Measurements from ENCODE around the gene YPEL2. TPM values are rescaled to one million over a fixed set of nuclear protein-coding genes. Genes with fewer than 3 reads are reported as not detected.
A peak's percentile ranks its signal among the peaks of the same experiment; 100 is the strongest.

YPEL2 gene
- total and polyA plus RNA-seq, 2 donors (not counting 3 experiments of a cell fraction or from before 2014, with no cell fraction given) = 36.5 to 66.8 TPM

DNA sequence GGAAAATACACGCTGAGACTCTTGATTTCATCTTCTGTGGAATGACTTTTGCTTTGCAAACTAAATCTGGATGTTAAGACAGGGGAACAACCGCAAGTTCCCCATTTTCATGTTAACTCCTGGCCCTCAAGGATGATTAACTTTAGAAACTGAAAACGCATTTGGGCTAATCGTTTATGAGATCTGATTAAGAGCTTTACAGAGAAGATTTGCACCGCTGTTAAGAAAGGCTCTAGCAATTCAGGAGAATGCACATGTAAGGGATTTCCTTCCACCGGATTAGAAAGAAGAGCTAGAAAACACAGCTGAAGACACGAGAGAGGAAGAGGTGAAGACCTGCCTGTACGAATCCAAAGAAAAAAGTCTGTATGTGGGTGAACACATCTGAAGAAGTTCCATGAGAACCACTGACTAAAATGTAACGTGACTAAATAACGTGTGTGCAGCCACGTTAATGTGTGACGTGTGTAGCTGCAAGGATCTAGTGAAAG is 106.4 kb downstream of the YPEL2 start:
- Histone ChIP-seq H3K27me3 (ENCODE audit: control insufficient read depth in 2 of 2, insufficient read depth in 2 of 2, low read length in 2 of 2) (no peaks in the 10 kb centered on the region), H2AFZ (ENCODE audit: low read depth, low read length) (peak overlapping the region; percentile 27), H3K9me3 (replicated peaks; ENCODE audit: control insufficient read depth, insufficient read depth, low read length) (no peaks in the 10 kb centered on the region), H3K4me3 (replicated peaks in 1 of 3; ENCODE audit: insufficient read depth in 1 of 3, low read depth in 1 of 3, low read length in 3 of 3) (no peak overlapping the region), H4K20me1 (replicated peaks; ENCODE audit: control insufficient read depth, extremely low read depth, insufficient read depth, low read length) (no peaks in the 10 kb centered on the region), H3K4me1 (ENCODE audit: control insufficient read depth, extremely low read depth, insufficient read depth, low read length) (peaks cover 68% of the 10 kb centered on the region), H3K27ac (ENCODE audit: insufficient read depth, low read depth, low read length) (no peak overlapping the region), H3K9me1 (replicated peaks; ENCODE audit: control insufficient read depth, extremely low read depth, insufficient read depth, low read length) (no peaks in the 10 kb centered on the region), H3K4me2 (ENCODE audit: insufficient read depth, low read length) (no peak overlapping the region), H3K79me2 (ENCODE audit: control insufficient read depth, insufficient read depth, low read length) (no peaks in the 10 kb centered on the region), H3K9ac (replicated peaks; ENCODE audit: extremely low read depth, insufficient read depth, low read length) (no peak overlapping the region), H3K36me3 (ENCODE audit: control insufficient read depth in 2 of 2, extremely low read depth in 1 of 2, insufficient read depth in 2 of 2, low read length in 2 of 2) (no peaks in the 10 kb centered on the region)
- intact Hi-C loops (cut with micrococcal nuclease) = no loop called here
- ChIA-PET CTCF (interaction anchor here (1.0 to 10.1 kb wide), 4 partner anchors 10 to 126 kb away, joined by 3 to 147 read pairs (median 90); no protein-coding TSS in a partner anchor), POLR2A (no interaction called here)
- dilution Hi-C loops (cut with MboI; ENCODE audit: extremely low pct_ligation_motif_present, low sequenced_read_pairs) = loop anchor here (25.0 kb wide), 1 partner anchor 101 kb away; the partner anchor contains the start of gene YPEL2
- no peak for DNase-seq (ENCODE audit: low read depth, low spot score)
- no peak for TF ChIP-seq POLR2AphosphoS5 (IDR thresholded peaks at IDR 0.05; ENCODE audit: insufficient read depth, low read depth, low read length)
- TF ChIP-seq, protein P1, sequence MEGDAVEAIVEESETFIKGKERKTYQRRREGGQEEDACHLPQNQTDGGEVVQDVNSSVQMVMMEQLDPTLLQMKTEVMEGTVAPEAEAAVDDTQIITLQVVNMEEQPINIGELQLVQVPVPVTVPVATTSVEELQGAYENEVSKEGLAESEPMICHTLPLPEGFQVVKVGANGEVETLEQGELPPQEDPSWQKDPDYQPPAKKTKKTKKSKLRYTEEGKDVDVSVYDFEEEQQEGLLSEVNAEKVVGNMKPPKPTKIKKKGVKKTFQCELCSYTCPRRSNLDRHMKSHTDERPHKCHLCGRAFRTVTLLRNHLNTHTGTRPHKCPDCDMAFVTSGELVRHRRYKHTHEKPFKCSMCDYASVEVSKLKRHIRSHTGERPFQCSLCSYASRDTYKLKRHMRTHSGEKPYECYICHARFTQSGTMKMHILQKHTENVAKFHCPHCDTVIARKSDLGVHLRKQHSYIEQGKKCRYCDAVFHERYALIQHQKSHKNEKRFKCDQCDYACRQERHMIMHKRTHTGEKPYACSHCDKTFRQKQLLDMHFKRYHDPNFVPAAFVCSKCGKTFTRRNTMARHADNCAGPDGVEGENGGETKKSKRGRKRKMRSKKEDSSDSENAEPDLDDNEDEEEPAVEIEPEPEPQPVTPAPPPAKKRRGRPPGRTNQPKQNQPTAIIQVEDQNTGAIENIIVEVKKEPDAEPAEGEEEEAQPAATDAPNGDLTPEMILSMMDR (IDR thresholded peaks at IDR 0.05; ENCODE audit: extremely low read depth in 1 of 2, insufficient read depth in 1 of 2, low read depth in 1 of 2, low read length in 2 of 2) = no peak
- TF ChIP-seq MYC (IDR thresholded peaks at IDR 0.05; ENCODE audit: low read depth, low read length) = no peak
- no peak for TF ChIP-seq FOS (IDR thresholded peaks at IDR 0.05; ENCODE audit: borderline replicate concordance, insufficient read depth, low read length)
- no peak for TF ChIP-seq EZH2 (IDR thresholded peaks at IDR 0.05; ENCODE audit: borderline replicate concordance, low read depth, low read length, severe bottlenecking)
- TF ChIP-seq GATA2 (IDR thresholded peaks at IDR 0.05; ENCODE audit: insufficient read depth, insufficient read length, low read depth, low read length) = no peak
- TF ChIP-seq, protein P2, sequence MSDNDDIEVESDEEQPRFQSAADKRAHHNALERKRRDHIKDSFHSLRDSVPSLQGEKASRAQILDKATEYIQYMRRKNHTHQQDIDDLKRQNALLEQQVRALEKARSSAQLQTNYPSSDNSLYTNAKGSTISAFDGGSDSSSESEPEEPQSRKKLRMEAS (IDR thresholded peaks at IDR 0.05; ENCODE audit: insufficient read depth, insufficient read length) = no peak
- no peak for TF ChIP-seq JUN (IDR thresholded peaks at IDR 0.05; ENCODE audit: borderline replicate concordance, insufficient read depth, insufficient read length, low read depth)
- TF ChIP-seq POLR2A (IDR thresholded peaks at IDR 0.05; ENCODE audit: low read depth, low read length) = no peak
- no TSS peak for BruUV-seq (replicated peaks)
- FAIRE-seq = no peak
